ENCODE results near the gene SDSL. TPM values are rescaled to one million over a fixed set of nuclear protein-coding genes. Genes with fewer than 3 reads are reported as not detected.
A peak's percentile ranks its signal among the peaks of the same experiment; 100 is the strongest.

The SDSL gene
- total RNA-seq, 1 donor from 2014 or later: 3.1 TPM

DNA sequence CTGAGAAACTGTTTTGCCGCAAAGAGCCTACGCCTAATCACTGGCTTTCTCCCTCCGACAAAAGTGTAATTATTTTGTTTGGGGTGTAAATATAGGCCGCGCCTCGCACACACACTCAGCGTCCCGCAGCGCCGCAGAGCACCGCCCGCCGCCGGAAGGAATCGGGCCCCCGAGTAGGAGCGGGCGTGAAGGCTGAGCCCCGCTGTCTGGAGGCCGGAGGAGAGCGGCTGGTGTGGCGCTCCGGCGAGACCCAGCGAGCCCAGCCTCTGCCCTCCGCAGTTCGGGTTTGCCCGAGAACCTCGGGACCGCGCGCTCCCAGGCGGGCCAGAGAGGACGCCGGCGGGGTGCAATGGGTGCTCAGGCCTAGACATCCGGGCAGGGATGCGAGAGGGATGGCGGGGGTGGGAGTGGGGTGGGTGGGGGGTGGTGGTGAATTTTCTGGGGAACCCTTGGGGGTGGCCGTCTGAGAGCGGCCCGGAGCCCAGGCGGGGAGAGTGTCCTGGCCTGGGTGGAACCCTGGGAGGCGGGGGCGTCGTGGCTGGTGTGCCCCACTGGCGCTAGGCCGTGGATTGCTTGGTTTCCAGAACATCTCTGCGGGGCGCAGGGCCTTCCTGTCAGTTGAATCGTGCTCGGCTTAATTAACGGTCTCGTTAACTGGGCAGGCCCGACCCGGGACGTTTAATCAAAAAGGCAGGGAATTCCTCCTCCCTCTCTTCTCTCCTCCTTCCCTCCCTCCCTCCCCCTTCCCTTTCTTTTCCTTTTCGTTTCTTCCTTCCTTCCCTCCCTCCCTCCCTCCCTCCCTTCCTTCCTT lies 54.2 kb downstream of the SDSL start:
- Mint-ChIP-seq H3K4me3 (peak overlapping the region; percentile 79), H3K4me1 (peaks cover 59% of the 10 kb centered on the region), H3K36me3 (no peaks in the 10 kb centered on the region), H3K9me3 (peaks cover 3% of the 10 kb centered on the region), H3K27ac (no peak overlapping the region), H3K27me3 (ENCODE audit: insufficient read depth, low read depth) (peaks cover 86% of the 10 kb centered on the region)
- Histone ChIP-seq H2AFZ (replicated peaks) (no peak overlapping the region), H3F3A (ENCODE audit: low read depth) (peaks cover 83% of the 10 kb centered on the region), H3K9me3 (ENCODE audit: low read depth) (no peaks in the 10 kb centered on the region), H4K20me1 (ENCODE audit: low read depth) (peaks cover 98% of the 10 kb centered on the region), H3K4me1 (peaks cover 49% of the 10 kb centered on the region), H3K27ac (peak overlapping the region; percentile 80), H3K4me2 (peak overlapping the region; percentile 99), H3K36me3 (no peaks in the 10 kb centered on the region), H3K79me2 (ENCODE audit: low read depth) (peaks cover 100% of the 10 kb centered on the region), H3K27me3 (no peaks in the 10 kb centered on the region), H3K4me3 (peak overlapping the region; percentile 95), H3K9ac (peak overlapping the region; percentile 6)
- no peak for TF ChIP-seq CTCF (IDR thresholded peaks at IDR 0.05)
- TF ChIP-seq EZH2 (IDR thresholded peaks at IDR 0.05): no peak
- no peak for TF ChIP-seq EZH2phosphoT487 (IDR thresholded peaks at IDR 0.05)
- peak; percentile 86 for DNase-seq (ENCODE audit: low spot score)

- peak overlapping the region; percentile 97 for H3K4me2 ChIP-seq
- H3K4me3 Mint-ChIP-seq: peak overlapping the region; percentile 64
- H3K4me3 ChIP-seq: peak overlapping the region; percentile 73
- H3K4me1 Mint-ChIP-seq: peaks cover 55% of the 10 kb centered on the region
- H2AFZ ChIP-seq (replicated peaks): no peak overlapping the region
- DNase-seq (ENCODE audit: low spot score): peak; percentile 69
- H3K79me2 ChIP-seq (ENCODE audit: low read depth): peaks cover 100% of the 10 kb centered on the region
- no peaks in the 10 kb centered on the region for H3K9me3 ChIP-seq (ENCODE audit: low read depth)
- H3K27ac ChIP-seq: peak overlapping the region; percentile 86
- no peaks in the 10 kb centered on the region for H3K27me3 ChIP-seq
- peaks cover 56% of the 10 kb centered on the region for H3K4me1 ChIP-seq
- peaks cover 92% of the 10 kb centered on the region for H3F3A ChIP-seq (ENCODE audit: low read depth)
- peak; percentile 11 for TF ChIP-seq CTCF (IDR thresholded peaks at IDR 0.05)
- no peak for TF ChIP-seq EZH2phosphoT487 (IDR thresholded peaks at IDR 0.05)
- H3K27me3 Mint-ChIP-seq (ENCODE audit: insufficient read depth, low read depth): peaks cover 88% of the 10 kb centered on the region
- peaks cover 99% of the 10 kb centered on the region for H4K20me1 ChIP-seq (ENCODE audit: low read depth)
- peaks cover 3% of the 10 kb centered on the region for H3K9me3 Mint-ChIP-seq
- H3K36me3 Mint-ChIP-seq: no peaks in the 10 kb centered on the region
- H3K9ac ChIP-seq: no peak overlapping the region
- no peaks in the 10 kb centered on the region for H3K36me3 ChIP-seq
- H3K27ac Mint-ChIP-seq: no peak overlapping the region
These were observed 55.1 kb downstream of the SDSL start for GRCh38 chr12:113477171-113477841.

GRCh38 chr12:113477842-113478215 lies 55.6 kb downstream of the SDSL start:
- H3K36me3 ChIP-seq: no peaks in the 10 kb centered on the region
- DNase-seq (ENCODE audit: low spot score): no peak
- H3K9ac ChIP-seq: no peak overlapping the region
- peaks cover 98% of the 10 kb centered on the region for H3F3A ChIP-seq (ENCODE audit: low read depth)
- H2AFZ ChIP-seq (replicated peaks): no peak overlapping the region
- peaks cover 100% of the 10 kb centered on the region for H3K79me2 ChIP-seq (ENCODE audit: low read depth)
- H3K9me3 Mint-ChIP-seq: peaks cover 3% of the 10 kb centered on the region
- H3K27me3 Mint-ChIP-seq (ENCODE audit: insufficient read depth, low read depth): peaks cover 87% of the 10 kb centered on the region
- peaks cover 58% of the 10 kb centered on the region for H3K4me1 Mint-ChIP-seq
- H4K20me1 ChIP-seq (ENCODE audit: low read depth): peaks cover 99% of the 10 kb centered on the region
- H3K4me2 ChIP-seq: peak overlapping the region; percentile 97
- H3K36me3 Mint-ChIP-seq: no peaks in the 10 kb centered on the region
- TF ChIP-seq CTCF (IDR thresholded peaks at IDR 0.05): no peak
- no peak for TF ChIP-seq EZH2phosphoT487 (IDR thresholded peaks at IDR 0.05)
- TF ChIP-seq EZH2 (IDR thresholded peaks at IDR 0.05): no peak
- H3K4me1 ChIP-seq: peaks cover 62% of the 10 kb centered on the region
- H3K4me3 Mint-ChIP-seq: peak overlapping the region; percentile 73
- no peak overlapping the region for H3K27ac Mint-ChIP-seq
- H3K9me3 ChIP-seq (ENCODE audit: low read depth): no peaks in the 10 kb centered on the region
- peak overlapping the region; percentile 73 for H3K4me3 ChIP-seq
- no peaks in the 10 kb centered on the region for H3K27me3 ChIP-seq
- H3K27ac ChIP-seq: peak overlapping the region; percentile 86

Measured in neural progenitor cell (in vitro differentiated cells).